K562 (cell line): ENCODE data around the gene CCNY. TPM values are rescaled to one million over a fixed set of nuclear protein-coding genes. Genes with fewer than 3 reads are reported as not detected.

Source experiments
- ATAC-seq: fragments of 200-7000 bp; cut with Tn5 transposase; 3 replicates; pipeline ENCODE4 v1.9.1; 2020; ENCODE audit warnings: moderate library complexity
- BruUV-seq: library from RNA; stranded (reverse); fragments of 400-500 nt; replicated peaks from 2 replicates; lab custom pipeline; 2021; lab: Mats Ljungman, UMichigan
- CTCF ChIA-PET: fragments of 300-600 bp; formaldehyde crosslinking; extraction: SDS; loops from one replicate; lab custom pipeline; 2021; ENCODE audit warnings: low intra/inter-chr PET ratio; lab: Yijun Ruan, JAX
- POLR2A ChIA-PET: fragments of 300-600, 350-650 bp; sonication (Branson Sonifier 250); formaldehyde crosslinking; extraction: SDS; loops from one replicate; lab custom pipeline; 2021; ENCODE audit warnings: antibody characterized with exemption, inconsistent platforms; lab: Yijun Ruan, JAX
- DNase-seq, 4 experiments: peaks; one replicate each; pipeline versions ENCODE4 v3.0.0 to v3.0.0-alpha.2; 2011 to 2018; ENCODE audit warnings: low spot score in 3 of 4, mixed read lengths in 3 of 4; ENCODE audit errors: extremely low read depth in 1 of 4
- FAIRE-seq: peaks from 2 replicates; lab custom pipeline; 2011; peaks lifted over from hg19 to GRCh38; lab: Jason Lieb, UNC
- H2AFZ ChIP-seq: 2 replicates; pipeline ENCODE4 v1.6.0; 2011; ENCODE audit warnings: low read depth, low read length, control low read depth, inconsistent platforms
- H3K27ac ChIP-seq: fragments of 200-600 bp; 3 replicates; pipeline ENCODE4 v1.8.0; 2011; ENCODE audit warnings: low read depth, mild to moderate bottlenecking, control low read depth, inconsistent platforms, low read length, moderate library complexity, mixed read lengths; ENCODE audit errors: extremely low read depth
- H3K27me3 ChIP-seq, 2 experiments: fragments of 300-600 bp in 1 of 2; 2 replicates in 1 of 2; 3 replicates in 1 of 2; pipeline versions ENCODE4 v1.6.0 to v1.8.0; 2011; ENCODE audit warnings: inconsistent platforms in 2 of 2, low read length in 2 of 2, mild to moderate bottlenecking in 1 of 2, mixed read lengths in 1 of 2, moderate library complexity in 1 of 2; ENCODE audit not compliant: control insufficient read depth in 2 of 2, insufficient read depth in 2 of 2
- H3K36me3 ChIP-seq: fragments of 300-600 bp; 3 replicates; pipeline ENCODE4 v1.8.0; 2011; ENCODE audit warnings: mild to moderate bottlenecking, low read length, inconsistent platforms; ENCODE audit not compliant: control insufficient read depth, insufficient read depth
- H3K4me1 ChIP-seq, 2 experiments: fragments of 200-600 bp in 1 of 2; replicated peaks in 1 of 2; 2 replicates in 1 of 2; 3 replicates in 1 of 2; pipeline versions ENCODE4 v1.5.1 to v1.8.0; 2011; ENCODE audit warnings: inconsistent platforms in 2 of 2, low read length in 2 of 2, mild to moderate bottlenecking in 1 of 2, mixed read lengths in 1 of 2, moderate library complexity in 1 of 2; ENCODE audit not compliant: control insufficient read depth in 2 of 2, insufficient read depth in 2 of 2
- H3K4me2 ChIP-seq: 2 replicates; pipeline ENCODE4 v1.6.1; 2011; ENCODE audit warnings: low read length, control low read depth, inconsistent platforms, mixed read lengths; ENCODE audit not compliant: insufficient read depth
- H3K4me3 ChIP-seq: fragments of 200-600 bp; sonication (generic), shearing (Covaris generic); 2 replicates; pipeline ENCODE4 v1.5.1; 2016; ENCODE audit warnings: control low read depth, inconsistent platforms
- H3K79me2 ChIP-seq: fragments of 200-600 bp; 3 replicates; pipeline ENCODE4 v1.8.0; 2011; ENCODE audit warnings: low read length, inconsistent platforms; ENCODE audit not compliant: control insufficient read depth, insufficient read depth
- H3K9ac ChIP-seq, 2 experiments: 2 replicates each; pipeline versions ENCODE4 v1.6.0 to v1.6.1; 2011; ENCODE audit warnings: low read depth in 2 of 2, low read length in 2 of 2, control low read depth in 1 of 2, inconsistent platforms in 1 of 2, mild to moderate bottlenecking in 1 of 2, mixed read lengths in 1 of 2; ENCODE audit not compliant: insufficient read depth in 1 of 2
- H3K9me1 ChIP-seq: one replicate; pipeline ENCODE4 v1.6.0; 2011; ENCODE audit warnings: inconsistent platforms, mild to moderate bottlenecking, low read length, moderate library complexity; ENCODE audit not compliant: control insufficient read depth, insufficient read depth
- H3K9me3 ChIP-seq: replicated peaks from 2 replicates; pipeline ENCODE4 v1.5.1; 2011; ENCODE audit warnings: low read depth, low read length, inconsistent platforms; ENCODE audit not compliant: control insufficient read depth, insufficient read depth
- H4K20me1 ChIP-seq: replicated peaks from 2 replicates; pipeline ENCODE4 v1.6.1; 2011; ENCODE audit warnings: low read length, inconsistent platforms, mixed read lengths; ENCODE audit not compliant: control insufficient read depth, insufficient read depth
- TCF3 ChIP-seq: sonication (generic); formaldehyde crosslinking; IDR thresholded peaks from 2 replicates; pipeline ENCODE4 v1.4.0; 2020; ENCODE audit warnings: mild to moderate bottlenecking, missing genetic modification reagents
- WGBS: fragments of 100-300 bp; shearing (Covaris generic); methylation state at CpG from one replicate; pipeline ENCODE4 v1.1.6; 2016; ENCODE audit warnings: low coverage, mixed read lengths; ENCODE audit not compliant: insufficient coverage; ENCODE audit errors: missing lambda C conversion rate; 5-methylcytosine and 5-hydroxymethylcytosine counted together
- in situ Hi-C: fragments of 300-500 bp; cut with MboI; formaldehyde crosslinking; loops from 4 replicates; pipeline ENCODE4 v1.15.0; 2018; ENCODE audit warnings: inconsistent platforms, mixed read lengths
- intact Hi-C: fragments of 100-400 bp; cut with micrococcal nuclease; formaldehyde crosslinking; loops from 2 replicates; pipeline ENCODE4 v1.14.2; 2022
- polyA plus RNA-seq, 8 experiments: library from polyadenylated mRNA; depleted of rRNA in 4 of 8; stranded (reverse) in 5 of 8; unstranded in 3 of 8; fragments of >200 nt; fragmentation: Nextera tagmentation in 2 of 8; fragmentation: Illumina TruSeq in 1 of 8; extraction: Ambion mirVana in 2 of 8; extraction: Trizol in 1 of 8; gene quantifications; 2 replicates each; pipeline versions ENCODE4 v1.2.1 to v1.2.3, GENCODE V29; 2011 to 2014; ENCODE audit warnings: inconsistent platforms in 1 of 8, missing spikeins in 1 of 8
- total RNA-seq, 7 experiments: library from RNA; depleted of rRNA in 6 of 7; stranded (reverse); fragments of >200 nt in 6 of 7; fragmentation: Illumina TruSeq in 2 of 7; extraction: Trizol in 2 of 7; gene quantifications; 2 replicates each; pipeline versions ENCODE4 v1.2.1 to v1.2.3, GENCODE V29; 2011 to 2021; ENCODE audit warnings: low replicate concordance in 1 of 7
- TF ChIP-seq, protein P1 (sequence below), 3 experiments: IDR thresholded peaks in 2 of 3; conservative IDR thresholded peaks in 1 of 3; 2 replicates each; pipeline ENCODE4 v1.5.1; 2011 to 2012; ENCODE audit warnings: low read length in 3 of 3, mild to moderate bottlenecking in 3 of 3, control low read depth in 2 of 3, improper control_type of control experiment in 1 of 3, inconsistent platforms in 1 of 3, low read depth in 1 of 3, mixed read lengths in 1 of 3, moderate library complexity in 1 of 3; ENCODE audit not compliant: insufficient read depth in 2 of 3
- TF ChIP-seq, protein P2 (sequence below): IDR thresholded peaks from 2 replicates; pipeline ENCODE4 v1.6.1; 2016; ENCODE audit warnings: missing genetic modification characterization, missing compliant biosample characterization

CCNY gene
- total and polyA plus RNA-seq, 9 of the 15 experiments (the other 6 are each of a cell fraction or from before 2014, with no cell fraction given): 8.4 to 109 (median 38.6) TPM

DNA sequence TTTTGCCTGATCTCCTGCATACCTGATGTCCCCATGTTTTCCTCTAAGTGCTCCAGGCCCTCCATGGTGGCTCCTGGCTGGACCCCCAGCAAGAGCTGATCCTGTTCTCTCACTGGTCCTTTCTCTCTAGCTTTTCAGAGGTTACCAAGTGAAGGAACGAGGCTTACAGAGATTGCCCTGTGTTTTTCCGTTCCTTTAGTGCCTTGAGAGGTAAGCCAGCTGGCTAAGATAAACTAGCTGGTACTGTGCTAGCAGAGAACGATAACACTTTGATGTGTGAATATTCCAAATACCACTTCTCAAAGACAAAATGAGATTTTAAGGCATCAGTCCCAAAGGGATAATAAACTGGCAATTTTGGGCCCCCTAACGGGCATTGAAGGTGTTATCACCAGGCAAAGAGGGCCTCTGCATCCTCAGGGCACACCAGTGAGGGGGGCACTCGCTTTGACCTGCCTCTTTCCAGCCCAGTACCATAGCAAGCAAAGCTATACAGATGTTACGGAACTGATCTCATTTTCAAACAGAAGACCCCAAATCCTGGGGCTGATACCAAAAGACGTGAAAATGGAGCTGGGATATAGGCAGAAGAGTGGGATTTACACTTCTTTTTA, 8.4 kb upstream of the CCNY start:
- Histone ChIP-seq H3K36me3 (peaks cover 5% of the 10 kb centered on the region; the same call in 2 of the 3 replicates), H3K9ac (no peak overlapping the region), H3K27me3 (no peaks in the 10 kb centered on the region), H3K4me3 (no peak overlapping the region), H3K27ac (no peak overlapping the region), H3K9me3 (no peaks in the 10 kb centered on the region), H3K9me1 (no peaks in the 10 kb centered on the region), H3K4me1 (peaks cover 0 to 12% of the 10 kb centered on the region in 2 experiments; a peak in 2 of 5 replicates), H3K79me2 (peaks cover 54% of the 10 kb centered on the region), H4K20me1 (no peaks in the 10 kb centered on the region), H2AFZ (no peak overlapping the region), H3K4me2 (no peak overlapping the region)
- DNase-seq (no peak), FAIRE-seq (no peak), ATAC-seq (no peak)
- POLR2A ChIA-PET: interaction anchor here (1.0 to 1.2 kb wide), 2 partner anchors 14 to 21 kb away, joined by 3 read pairs; no protein-coding TSS in a partner anchor
- WGBS: 82% methylated on average over 7 of the region's 7 CpGs
- CTCF ChIA-PET: no interaction called here
- BruUV-seq: no TSS peak
- in situ Hi-C loops: no loop called here
- intact Hi-C loops: no loop called here
- TF ChIP-seq, protein P1, sequence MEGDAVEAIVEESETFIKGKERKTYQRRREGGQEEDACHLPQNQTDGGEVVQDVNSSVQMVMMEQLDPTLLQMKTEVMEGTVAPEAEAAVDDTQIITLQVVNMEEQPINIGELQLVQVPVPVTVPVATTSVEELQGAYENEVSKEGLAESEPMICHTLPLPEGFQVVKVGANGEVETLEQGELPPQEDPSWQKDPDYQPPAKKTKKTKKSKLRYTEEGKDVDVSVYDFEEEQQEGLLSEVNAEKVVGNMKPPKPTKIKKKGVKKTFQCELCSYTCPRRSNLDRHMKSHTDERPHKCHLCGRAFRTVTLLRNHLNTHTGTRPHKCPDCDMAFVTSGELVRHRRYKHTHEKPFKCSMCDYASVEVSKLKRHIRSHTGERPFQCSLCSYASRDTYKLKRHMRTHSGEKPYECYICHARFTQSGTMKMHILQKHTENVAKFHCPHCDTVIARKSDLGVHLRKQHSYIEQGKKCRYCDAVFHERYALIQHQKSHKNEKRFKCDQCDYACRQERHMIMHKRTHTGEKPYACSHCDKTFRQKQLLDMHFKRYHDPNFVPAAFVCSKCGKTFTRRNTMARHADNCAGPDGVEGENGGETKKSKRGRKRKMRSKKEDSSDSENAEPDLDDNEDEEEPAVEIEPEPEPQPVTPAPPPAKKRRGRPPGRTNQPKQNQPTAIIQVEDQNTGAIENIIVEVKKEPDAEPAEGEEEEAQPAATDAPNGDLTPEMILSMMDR (IDR thresholded peaks at IDR 0.05 in 2 of 3, conservative IDR thresholded peaks at IDR 0.05 in 1 of 3; ENCODE audit: insufficient read depth in 2 of 3, low read depth in 1 of 3, low read length in 3 of 3): 0 out of 6 replicates have a peak, but pooled peaks of 1 of the 3 experiments have one; percentile 8
- no peak for TF ChIP-seq TCF3
- TF ChIP-seq, protein P2, sequence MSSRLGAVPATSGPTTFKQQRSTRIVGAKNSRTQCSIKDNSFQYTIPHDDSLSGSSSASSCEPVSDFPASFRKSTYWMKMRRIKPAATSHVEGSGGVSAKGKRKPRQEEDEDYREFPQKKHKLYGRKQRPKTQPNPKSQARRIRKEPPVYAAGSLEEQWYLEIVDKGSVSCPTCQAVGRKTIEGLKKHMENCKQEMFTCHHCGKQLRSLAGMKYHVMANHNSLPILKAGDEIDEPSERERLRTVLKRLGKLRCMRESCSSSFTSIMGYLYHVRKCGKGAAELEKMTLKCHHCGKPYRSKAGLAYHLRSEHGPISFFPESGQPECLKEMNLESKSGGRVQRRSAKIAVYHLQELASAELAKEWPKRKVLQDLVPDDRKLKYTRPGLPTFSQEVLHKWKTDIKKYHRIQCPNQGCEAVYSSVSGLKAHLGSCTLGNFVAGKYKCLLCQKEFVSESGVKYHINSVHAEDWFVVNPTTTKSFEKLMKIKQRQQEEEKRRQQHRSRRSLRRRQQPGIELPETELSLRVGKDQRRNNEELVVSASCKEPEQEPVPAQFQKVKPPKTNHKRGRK: no peak
